ENCODE results near the gene DGKG. TPM values are rescaled to one million over a fixed set of nuclear protein-coding genes. Genes with fewer than 3 reads are reported as not detected.

The DGKG gene
- 2.1 TPM for total RNA-seq

- ATAC-seq: peak; percentile 73
- peak; percentile 58 for DNase-seq (ENCODE audit: low spot score)
- intact Hi-C loops (cut with DNase I): no loop called here
Observed at GRCh38 chr3:186361762-186362536, at the start of gene DGKG. DGKG (minus strand) TSS chr3:186362234; CDS start chr3:186320459, 41,775 bp downstream.

- intact Hi-C loops (cut with DNase I): no loop called here
Observed at GRCh38 chr3:186411089-186411488, 49.1 kb upstream of the DGKG start.

GRCh38 chr3:186406669-186407635 is 44.9 kb upstream of the DGKG start:
- ATAC-seq: peak; percentile 61
- DNase-seq (ENCODE audit: low spot score): no peak
- intact Hi-C loops (cut with DNase I): no loop called here

More at GRCh38 chr3:186411089-186411488, 49.1 kb upstream of the DGKG start:
- DNase-seq (ENCODE audit: low spot score): no peak
- no peak for ATAC-seq

- DNase-seq (ENCODE audit: low spot score): no peak
- intact Hi-C loops (cut with DNase I): no loop called here
- no peak for ATAC-seq
Observed at GRCh38 chr3:186401556-186401955, 39.5 kb upstream of the DGKG start.

- no peak for DNase-seq (ENCODE audit: low spot score)
- ATAC-seq: no peak
- intact Hi-C loops (cut with DNase I): no loop called here
Observed at GRCh38 chr3:186400662-186401061, 38.6 kb upstream of the DGKG start.

- ATAC-seq: no peak
- intact Hi-C loops (cut with DNase I): no loop called here
- DNase-seq (ENCODE audit: low spot score): no peak
Observed at GRCh38 chr3:186400026-186400425, 38.0 kb upstream of the DGKG start.

GRCh38 chr3:186394566-186395217 is 32.7 kb upstream of the DGKG start:
- no peak for ATAC-seq
- no peak for DNase-seq (ENCODE audit: low spot score)
- intact Hi-C loops (cut with DNase I): no loop called here

GRCh38 chr3:186386883-186387560 is 25.0 kb upstream of the DGKG start:
- no peak for ATAC-seq
- no peak for DNase-seq (ENCODE audit: low spot score)

GRCh38 chr3:186385856-186386602 is 24.0 kb upstream of the DGKG start:
- DNase-seq (ENCODE audit: low spot score) (no peak), ATAC-seq (no peak)
- intact Hi-C loops (cut with DNase I): no loop called here

More at GRCh38 chr3:186386883-186387560, 25.0 kb upstream of the DGKG start:
- intact Hi-C loops (cut with DNase I): no loop called here

GRCh38 chr3:186383026-186383993 is 21.3 kb upstream of the DGKG start:
- peak; percentile 22 for ATAC-seq

GRCh38 chr3:186382217-186382885 is 20.3 kb upstream of the DGKG start:
- no peak for DNase-seq (ENCODE audit: low spot score)
- no peak for ATAC-seq
- intact Hi-C loops (cut with DNase I): no loop called here

More at GRCh38 chr3:186383026-186383993, 21.3 kb upstream of the DGKG start:
- intact Hi-C loops (cut with DNase I): no loop called here
- no peak for DNase-seq (ENCODE audit: low spot score)

- intact Hi-C loops (cut with DNase I): no loop called here
- DNase-seq (ENCODE audit: low spot score) (no peak), ATAC-seq (no peak)
Observed at GRCh38 chr3:186381424-186382216, 19.6 kb upstream of the DGKG start.

- ATAC-seq (no peak), DNase-seq (ENCODE audit: low spot score) (no peak)
- intact Hi-C loops (cut with DNase I): no loop called here
Observed at GRCh38 chr3:186380622-186381380, 18.8 kb upstream of the DGKG start.

GRCh38 chr3:186375443-186375842 is 13.4 kb upstream of the DGKG start:
- ATAC-seq (no peak), DNase-seq (ENCODE audit: low spot score) (no peak)
- intact Hi-C loops (cut with DNase I): no loop called here

- intact Hi-C loops (cut with DNase I): no loop called here
- ATAC-seq: no peak
- DNase-seq (ENCODE audit: low spot score): no peak
Observed at GRCh38 chr3:186374376-186374775, 12.3 kb upstream of the DGKG start.
